Liver (tissue), 9 donors: ENCODE results near the gene PRIM1. TPM values are rescaled to one million over a fixed set of nuclear protein-coding genes. Genes with fewer than 3 reads are reported as not detected.

ENCODE experiments used
- DNase-seq: peaks from one replicate; pipeline ENCODE4 v3.0.0-alpha.2; 2017; ENCODE audit warnings: low spot score
- H3K27ac ChIP-seq, 2 donors: one replicate each; pipeline ENCODE4 v1.7.0; 2013; ENCODE audit warnings: inconsistent platforms in 2 of 2, low read length in 2 of 2, control low read depth in 1 of 2, low read depth in 1 of 2, mild to moderate bottlenecking in 1 of 2
- H3K27me3 ChIP-seq, 4 donors: one replicate each; pipeline versions ENCODE4 v1.6.1 to v1.7.0; 2013; ENCODE audit warnings: low read length in 3 of 4, inconsistent platforms in 1 of 4, mild to moderate bottlenecking in 1 of 4, moderate library complexity in 1 of 4; ENCODE audit not compliant: control insufficient read depth in 4 of 4, insufficient read depth in 4 of 4
- H3K36me3 ChIP-seq, 4 donors: one replicate each; pipeline versions ENCODE4 v1.6.1 to v1.7.0; 2013; ENCODE audit warnings: low read length in 3 of 4, mild to moderate bottlenecking in 3 of 4, low read depth in 1 of 4, moderate library complexity in 1 of 4; ENCODE audit not compliant: control insufficient read depth in 4 of 4, insufficient read depth in 3 of 4
- H3K4me1 ChIP-seq, 4 donors: one replicate each; pipeline versions ENCODE4 v1.6.1 to v1.7.0; 2013; ENCODE audit warnings: low read length in 3 of 4, mild to moderate bottlenecking in 3 of 4, moderate library complexity in 1 of 4; ENCODE audit not compliant: control insufficient read depth in 4 of 4, insufficient read depth in 4 of 4
- H3K4me3 ChIP-seq, 3 donors: one replicate each; pipeline versions ENCODE4 v1.6.1 to v1.7.0; 2013; ENCODE audit warnings: low read length in 3 of 3, control low read depth in 1 of 3, low read depth in 1 of 3, mild to moderate bottlenecking in 1 of 3
- H3K9ac ChIP-seq, 2 donors: one replicate each; pipeline ENCODE4 v1.7.0; 2013; ENCODE audit warnings: low read length in 2 of 2, mild to moderate bottlenecking in 2 of 2, moderate library complexity in 2 of 2, control low read depth in 1 of 2, low read depth in 1 of 2
- H3K9me3 ChIP-seq, 4 donors: one replicate each; pipeline versions ENCODE4 v1.6.1 to v1.7.0; 2013; ENCODE audit warnings: low read length in 3 of 4; ENCODE audit not compliant: control insufficient read depth in 4 of 4
- EGR1 ChIP-seq, 2 donors: IDR thresholded peaks; 2 replicates each; pipeline ENCODE4 v1.6.1; 2016 to 2018; ENCODE audit warnings: antibody characterized with exemption in 2 of 2, low read depth in 2 of 2
- FOXA1 ChIP-seq: IDR thresholded peaks from 2 replicates; pipeline ENCODE4 v1.6.1; 2016; ENCODE audit warnings: antibody characterized with exemption
- FOXA2 ChIP-seq: IDR thresholded peaks from 2 replicates; pipeline ENCODE4 v1.6.1; 2016; ENCODE audit warnings: antibody characterized with exemption
- GABPA ChIP-seq, 2 donors: IDR thresholded peaks in 1 of 2; conservative IDR thresholded peaks in 1 of 2; 2 replicates each; pipeline ENCODE4 v1.6.1; 2016; ENCODE audit warnings: antibody characterized with exemption in 2 of 2, mild to moderate bottlenecking in 1 of 2, moderate library complexity in 1 of 2
- HNF4A ChIP-seq, 2 donors: conservative IDR thresholded peaks; 2 replicates each; pipeline ENCODE4 v1.6.1; 2016; ENCODE audit warnings: antibody characterized with exemption in 2 of 2, mild to moderate bottlenecking in 2 of 2
- HNF4G ChIP-seq: IDR thresholded peaks from 2 replicates; pipeline ENCODE4 v1.6.1; 2016; ENCODE audit warnings: antibody characterized with exemption
- JUND ChIP-seq, 2 donors: IDR thresholded peaks; 2 replicates each; pipeline ENCODE4 v1.6.1; 2016; ENCODE audit warnings: antibody characterized with exemption in 2 of 2
- NR2F2 ChIP-seq: IDR thresholded peaks from 2 replicates; pipeline ENCODE4 v1.6.1; 2016; ENCODE audit warnings: antibody characterized with exemption
- RAD21 ChIP-seq, 2 donors: IDR thresholded peaks; 2 replicates each; pipeline ENCODE4 v1.6.1; 2016; ENCODE audit warnings: antibody characterized with exemption in 2 of 2, mild to moderate bottlenecking in 2 of 2
- SP1 ChIP-seq: IDR thresholded peaks from 2 replicates; pipeline ENCODE4 v1.6.1; 2018; ENCODE audit warnings: antibody characterized with exemption, mild to moderate bottlenecking
- TAF1 ChIP-seq: conservative IDR thresholded peaks from 2 replicates; pipeline ENCODE4 v1.6.1; 2016; ENCODE audit warnings: antibody characterized with exemption, mild to moderate bottlenecking
- YY1 ChIP-seq: IDR thresholded peaks from 2 replicates; pipeline ENCODE4 v1.6.1; 2016; ENCODE audit warnings: antibody characterized with exemption, mild to moderate bottlenecking
- WGBS: extraction: QIAGEN DNeasy Blood & Tissue Kit; methylation state at CpG from one replicate; pipeline ENCODE4 v1.1.7; 2013; 5-methylcytosine and 5-hydroxymethylcytosine counted together
- polyA plus RNA-seq, 2 donors: library from polyadenylated mRNA; stranded (reverse) in 1 of 2; unstranded in 1 of 2; fragments of 200-250 nt in 1 of 2; fragments of >200 nt in 1 of 2; fragmentation: Nextera tagmentation in 1 of 2; extraction: Ambion mirVana in 1 of 2; gene quantifications; one replicate each; pipeline versions ENCODE4 v1.2.1 to v1.2.3, GENCODE V29; 2013 to 2015
- total RNA-seq, 2 donors: library from RNA; depleted of rRNA; stranded (reverse); fragments of >200 nt; gene quantifications; one replicate each; pipeline ENCODE4 v1.2.3, GENCODE V29; 2014
- TF ChIP-seq, protein P1 (sequence below): fragments of 150-350 bp; IDR thresholded peaks from 2 replicates; pipeline ENCODE4 v1.5.1; 2017; ENCODE audit warnings: improper control_type of control experiment, low read depth, low read length; ENCODE audit not compliant: missing input control
- TF ChIP-seq, protein P2 (sequence below): IDR thresholded peaks from 2 replicates; pipeline ENCODE4 v1.6.1; 2016; ENCODE audit warnings: antibody characterized with exemption
- TF ChIP-seq, protein P3 (sequence below): IDR thresholded peaks from 2 replicates; pipeline ENCODE4 v1.6.1; 2016; ENCODE audit warnings: antibody characterized with exemption, mild to moderate bottlenecking
- TF ChIP-seq, protein P4 (sequence below): IDR thresholded peaks from 2 replicates; pipeline ENCODE4 v1.6.1; 2016; ENCODE audit warnings: antibody characterized with exemption
- donor health status: healthy.
- donor health status: healthy.
- donor health status: healthy.
- donor health status: healthy.
- donor health status: healthy.

PRIM1 gene
- total and polyA plus RNA-seq, 4 donors: 2.7 to 24.8 (median 5.4) TPM

DNA sequence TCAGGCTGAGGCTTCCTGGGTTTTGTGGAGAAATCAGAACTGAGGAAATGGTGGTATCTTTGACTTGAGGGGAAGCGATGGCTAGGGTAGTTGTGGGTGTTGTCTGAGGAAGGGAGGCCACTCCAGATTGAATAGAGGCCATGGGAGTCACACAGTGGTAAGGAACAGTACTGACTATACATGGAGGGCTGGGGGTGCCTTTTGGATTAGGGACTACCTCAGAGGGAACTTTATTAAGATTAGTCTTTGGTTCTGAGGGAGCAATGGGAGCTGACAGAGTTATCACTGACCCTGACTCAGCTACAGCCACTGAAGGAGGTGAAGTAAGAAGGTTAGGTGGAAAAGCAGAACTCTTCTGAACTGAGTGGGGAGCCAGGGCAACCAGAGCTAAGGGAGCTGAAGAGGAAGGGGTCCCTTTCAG, 31.4 kb downstream of the PRIM1 start:
- H3K27me3 ChIP-seq: no peaks in the 10 kb centered on the region
- peaks cover 11 to 43% (median 29%) of the 10 kb centered on the region in 4 donors for H3K4me1 ChIP-seq
- H3K27ac ChIP-seq: peak overlapping the region in 1 of 2 donors; percentile 19
- H3K4me3 ChIP-seq: no peak overlapping the region
- TF ChIP-seq SP1 (no peak), HNF4A (conservative IDR thresholded peaks at IDR 0.05) (no peak), JUND (IDR thresholded peaks at IDR 0.05) (no peak), HNF4G (no peak)
- H3K9ac ChIP-seq: no peak overlapping the region
- 75% methylated on average over 1 of the region's 1 CpG for WGBS
- peaks cover 10 to 23% (median 18%) of the 10 kb centered on the region in 4 donors for H3K36me3 ChIP-seq
- no peaks in the 10 kb centered on the region for H3K9me3 ChIP-seq
- no peak for DNase-seq

DNA sequence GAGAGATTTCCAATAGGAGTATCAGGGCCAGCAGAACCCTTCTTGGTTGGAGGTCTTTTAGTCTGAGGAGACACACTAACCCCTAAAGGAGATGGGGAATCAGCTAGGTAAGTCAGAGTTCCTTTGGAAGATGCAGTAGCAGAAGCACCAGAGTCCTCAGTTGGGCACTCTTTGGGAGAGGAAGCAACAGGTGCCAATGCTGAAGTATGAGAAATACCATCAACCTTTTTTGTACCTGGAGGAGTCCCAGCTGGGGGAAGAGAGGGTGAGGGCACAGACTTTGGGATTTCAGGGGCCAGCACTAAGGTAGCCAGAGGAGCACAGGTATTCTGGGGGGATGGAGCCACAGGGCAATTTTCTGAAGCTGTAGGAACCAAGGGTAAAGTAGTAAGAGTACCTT, 33.1 kb downstream of the PRIM1 start:
- H3K36me3 ChIP-seq: peaks cover 16 to 35% (median 23%) of the 10 kb centered on the region in 4 donors
- H3K4me3 ChIP-seq: no peak overlapping the region
- H3K9me3 ChIP-seq: no peaks in the 10 kb centered on the region
- TF ChIP-seq RAD21 (IDR thresholded peaks at IDR 0.05) (no peak), TAF1 (no peak), NR2F2 (no peak), HNF4A (conservative IDR thresholded peaks at IDR 0.05) (no peak), SP1 (no peak), FOXA2 (no peak), FOXA1 (no peak), YY1 (no peak), JUND (IDR thresholded peaks at IDR 0.05) (no peak), GABPA (IDR thresholded peaks at IDR 0.05 in 1 of 2, conservative IDR thresholded peaks at IDR 0.05 in 1 of 2) (no peak), EGR1 (IDR thresholded peaks at IDR 0.05; ENCODE audit: low read depth in 2 of 2) (no peak)
- TF ChIP-seq, protein P1, sequence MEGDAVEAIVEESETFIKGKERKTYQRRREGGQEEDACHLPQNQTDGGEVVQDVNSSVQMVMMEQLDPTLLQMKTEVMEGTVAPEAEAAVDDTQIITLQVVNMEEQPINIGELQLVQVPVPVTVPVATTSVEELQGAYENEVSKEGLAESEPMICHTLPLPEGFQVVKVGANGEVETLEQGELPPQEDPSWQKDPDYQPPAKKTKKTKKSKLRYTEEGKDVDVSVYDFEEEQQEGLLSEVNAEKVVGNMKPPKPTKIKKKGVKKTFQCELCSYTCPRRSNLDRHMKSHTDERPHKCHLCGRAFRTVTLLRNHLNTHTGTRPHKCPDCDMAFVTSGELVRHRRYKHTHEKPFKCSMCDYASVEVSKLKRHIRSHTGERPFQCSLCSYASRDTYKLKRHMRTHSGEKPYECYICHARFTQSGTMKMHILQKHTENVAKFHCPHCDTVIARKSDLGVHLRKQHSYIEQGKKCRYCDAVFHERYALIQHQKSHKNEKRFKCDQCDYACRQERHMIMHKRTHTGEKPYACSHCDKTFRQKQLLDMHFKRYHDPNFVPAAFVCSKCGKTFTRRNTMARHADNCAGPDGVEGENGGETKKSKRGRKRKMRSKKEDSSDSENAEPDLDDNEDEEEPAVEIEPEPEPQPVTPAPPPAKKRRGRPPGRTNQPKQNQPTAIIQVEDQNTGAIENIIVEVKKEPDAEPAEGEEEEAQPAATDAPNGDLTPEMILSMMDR: no peak
- TF ChIP-seq, protein P2, sequence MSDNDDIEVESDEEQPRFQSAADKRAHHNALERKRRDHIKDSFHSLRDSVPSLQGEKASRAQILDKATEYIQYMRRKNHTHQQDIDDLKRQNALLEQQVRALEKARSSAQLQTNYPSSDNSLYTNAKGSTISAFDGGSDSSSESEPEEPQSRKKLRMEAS: no peak
- TF ChIP-seq, protein P3, sequence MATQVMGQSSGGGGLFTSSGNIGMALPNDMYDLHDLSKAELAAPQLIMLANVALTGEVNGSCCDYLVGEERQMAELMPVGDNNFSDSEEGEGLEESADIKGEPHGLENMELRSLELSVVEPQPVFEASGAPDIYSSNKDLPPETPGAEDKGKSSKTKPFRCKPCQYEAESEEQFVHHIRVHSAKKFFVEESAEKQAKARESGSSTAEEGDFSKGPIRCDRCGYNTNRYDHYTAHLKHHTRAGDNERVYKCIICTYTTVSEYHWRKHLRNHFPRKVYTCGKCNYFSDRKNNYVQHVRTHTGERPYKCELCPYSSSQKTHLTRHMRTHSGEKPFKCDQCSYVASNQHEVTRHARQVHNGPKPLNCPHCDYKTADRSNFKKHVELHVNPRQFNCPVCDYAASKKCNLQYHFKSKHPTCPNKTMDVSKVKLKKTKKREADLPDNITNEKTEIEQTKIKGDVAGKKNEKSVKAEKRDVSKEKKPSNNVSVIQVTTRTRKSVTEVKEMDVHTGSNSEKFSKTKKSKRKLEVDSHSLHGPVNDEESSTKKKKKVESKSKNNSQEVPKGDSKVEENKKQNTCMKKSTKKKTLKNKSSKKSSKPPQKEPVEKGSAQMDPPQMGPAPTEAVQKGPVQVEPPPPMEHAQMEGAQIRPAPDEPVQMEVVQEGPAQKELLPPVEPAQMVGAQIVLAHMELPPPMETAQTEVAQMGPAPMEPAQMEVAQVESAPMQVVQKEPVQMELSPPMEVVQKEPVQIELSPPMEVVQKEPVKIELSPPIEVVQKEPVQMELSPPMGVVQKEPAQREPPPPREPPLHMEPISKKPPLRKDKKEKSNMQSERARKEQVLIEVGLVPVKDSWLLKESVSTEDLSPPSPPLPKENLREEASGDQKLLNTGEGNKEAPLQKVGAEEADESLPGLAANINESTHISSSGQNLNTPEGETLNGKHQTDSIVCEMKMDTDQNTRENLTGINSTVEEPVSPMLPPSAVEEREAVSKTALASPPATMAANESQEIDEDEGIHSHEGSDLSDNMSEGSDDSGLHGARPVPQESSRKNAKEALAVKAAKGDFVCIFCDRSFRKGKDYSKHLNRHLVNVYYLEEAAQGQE: no peak
- TF ChIP-seq, protein P4, sequence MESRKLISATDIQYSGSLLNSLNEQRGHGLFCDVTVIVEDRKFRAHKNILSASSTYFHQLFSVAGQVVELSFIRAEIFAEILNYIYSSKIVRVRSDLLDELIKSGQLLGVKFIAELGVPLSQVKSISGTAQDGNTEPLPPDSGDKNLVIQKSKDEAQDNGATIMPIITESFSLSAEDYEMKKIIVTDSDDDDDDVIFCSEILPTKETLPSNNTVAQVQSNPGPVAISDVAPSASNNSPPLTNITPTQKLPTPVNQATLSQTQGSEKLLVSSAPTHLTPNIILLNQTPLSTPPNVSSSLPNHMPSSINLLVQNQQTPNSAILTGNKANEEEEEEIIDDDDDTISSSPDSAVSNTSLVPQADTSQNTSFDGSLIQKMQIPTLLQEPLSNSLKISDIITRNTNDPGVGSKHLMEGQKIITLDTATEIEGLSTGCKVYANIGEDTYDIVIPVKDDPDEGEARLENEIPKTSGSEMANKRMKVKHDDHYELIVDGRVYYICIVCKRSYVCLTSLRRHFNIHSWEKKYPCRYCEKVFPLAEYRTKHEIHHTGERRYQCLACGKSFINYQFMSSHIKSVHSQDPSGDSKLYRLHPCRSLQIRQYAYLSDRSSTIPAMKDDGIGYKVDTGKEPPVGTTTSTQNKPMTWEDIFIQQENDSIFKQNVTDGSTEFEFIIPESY: no peak
- no peak for DNase-seq
- no peak overlapping the region for H3K27ac ChIP-seq
- H3K9ac ChIP-seq: no peak overlapping the region
- H3K4me1 ChIP-seq: peaks cover 11 to 43% (median 29%) of the 10 kb centered on the region in 4 donors
- H3K27me3 ChIP-seq: no peaks in the 10 kb centered on the region
